ENCODE measurements around the gene OR10A5.

GRCh38 chr11:6882751-6883150 is 37.3 kb downstream of the OR10A5 start:
- TF ChIP-seq CTCF (IDR thresholded peaks at IDR 0.05) (no peak), EP300 (IDR thresholded peaks at IDR 0.05) (no peak)
